Measurements from ENCODE around the gene FGF14.

The FGF14 gene

GRCh38 chr13:102000764-102001163 is 401.1 kb downstream of the FGF14 start:
- Histone ChIP-seq H4K20me1 (ENCODE audit: insufficient read depth, low read length) (no peaks in the 10 kb centered on the region), H3K4me3 (ENCODE audit: low read length) (no peak overlapping the region), H3K4me2 (ENCODE audit: low read length) (no peak overlapping the region), H3K79me2 (ENCODE audit: low read length) (no peaks in the 10 kb centered on the region), H3K36me3 (replicated peaks; ENCODE audit: low read depth, low read length) (no peaks in the 10 kb centered on the region), H3K27ac (ENCODE audit: low read length) (no peak overlapping the region), H3K4me1 (ENCODE audit: low read length) (no peaks in the 10 kb centered on the region), H2AFZ (ENCODE audit: low read depth, low read length) (no peak overlapping the region), H3K9ac (ENCODE audit: low read length) (no peak overlapping the region), H3K27me3 (ENCODE audit: low read depth, low read length) (no peaks in the 10 kb centered on the region), H3K9me3 (ENCODE audit: insufficient read depth, low read length) (no peaks in the 10 kb centered on the region)
- TF ChIP-seq CTCF (IDR thresholded peaks at IDR 0.05; ENCODE audit: low read depth, low read length) (no peak), EZH2phosphoT487 (IDR thresholded peaks at IDR 0.05; ENCODE audit: low read depth) (no peak)

- Histone ChIP-seq H2AFZ (ENCODE audit: low read depth, low read length) (no peak overlapping the region), H3K27me3 (ENCODE audit: low read depth, low read length) (no peaks in the 10 kb centered on the region), H3K79me2 (ENCODE audit: low read length) (no peaks in the 10 kb centered on the region), H3K4me1 (ENCODE audit: low read length) (no peaks in the 10 kb centered on the region), H3K9ac (ENCODE audit: low read length) (no peak overlapping the region), H3K4me3 (ENCODE audit: low read length) (no peak overlapping the region), H3K36me3 (replicated peaks; ENCODE audit: low read depth, low read length) (no peaks in the 10 kb centered on the region), H3K4me2 (ENCODE audit: low read length) (no peak overlapping the region), H3K9me3 (ENCODE audit: insufficient read depth, low read length) (no peaks in the 10 kb centered on the region), H4K20me1 (ENCODE audit: insufficient read depth, low read length) (no peaks in the 10 kb centered on the region), H3K27ac (ENCODE audit: low read length) (no peak overlapping the region)
- TF ChIP-seq CTCF (IDR thresholded peaks at IDR 0.05; ENCODE audit: low read depth, low read length): no peak
- TF ChIP-seq EZH2phosphoT487 (IDR thresholded peaks at IDR 0.05; ENCODE audit: low read depth): no peak
Observed at GRCh38 chr13:101998129-101998528, 403.7 kb downstream of the FGF14 start.

GRCh38 chr13:101996954-101997353 is 404.9 kb downstream of the FGF14 start:
- H3K36me3 ChIP-seq (replicated peaks; ENCODE audit: low read depth, low read length): no peaks in the 10 kb centered on the region

GRCh38 chr13:101989798-101990350 is 412.0 kb downstream of the FGF14 start:
- Histone ChIP-seq H3K9ac (ENCODE audit: low read length) (no peak overlapping the region), H3K4me2 (ENCODE audit: low read length) (no peak overlapping the region), H3K4me3 (ENCODE audit: low read length) (no peak overlapping the region), H3K79me2 (ENCODE audit: low read length) (no peaks in the 10 kb centered on the region), H3K27ac (ENCODE audit: low read length) (no peak overlapping the region), H3K27me3 (ENCODE audit: low read depth, low read length) (no peaks in the 10 kb centered on the region), H3K36me3 (replicated peaks; ENCODE audit: low read depth, low read length) (no peaks in the 10 kb centered on the region), H3K4me1 (ENCODE audit: low read length) (no peaks in the 10 kb centered on the region), H3K9me3 (ENCODE audit: insufficient read depth, low read length) (no peaks in the 10 kb centered on the region), H2AFZ (ENCODE audit: low read depth, low read length) (no peak overlapping the region), H4K20me1 (ENCODE audit: insufficient read depth, low read length) (no peaks in the 10 kb centered on the region)
- no peak for TF ChIP-seq CTCF (IDR thresholded peaks at IDR 0.05; ENCODE audit: low read depth, low read length)
- TF ChIP-seq EZH2phosphoT487 (IDR thresholded peaks at IDR 0.05; ENCODE audit: low read depth): no peak

More at GRCh38 chr13:101996954-101997353, 404.9 kb downstream of the FGF14 start:
- H3K9me3 ChIP-seq (ENCODE audit: insufficient read depth, low read length): no peaks in the 10 kb centered on the region
- no peaks in the 10 kb centered on the region for H4K20me1 ChIP-seq (ENCODE audit: insufficient read depth, low read length)
- H3K27me3 ChIP-seq (ENCODE audit: low read depth, low read length): no peaks in the 10 kb centered on the region
- H3K4me1 ChIP-seq (ENCODE audit: low read length): no peaks in the 10 kb centered on the region
- H3K79me2 ChIP-seq (ENCODE audit: low read length): no peaks in the 10 kb centered on the region
- no peak overlapping the region for H3K4me3 ChIP-seq (ENCODE audit: low read length)
- no peak for TF ChIP-seq CTCF (IDR thresholded peaks at IDR 0.05; ENCODE audit: low read depth, low read length)
- TF ChIP-seq EZH2phosphoT487 (IDR thresholded peaks at IDR 0.05; ENCODE audit: low read depth): no peak
- H3K27ac ChIP-seq (ENCODE audit: low read length): no peak overlapping the region
- H2AFZ ChIP-seq (ENCODE audit: low read depth, low read length): no peak overlapping the region
- no peak overlapping the region for H3K4me2 ChIP-seq (ENCODE audit: low read length)
- H3K9ac ChIP-seq (ENCODE audit: low read length): no peak overlapping the region
